GM19468 (cell line): ENCODE measurements around the gene ZNF682.
"Not testable (repeated sequence)": the region's sequence is repeated elsewhere in the genome, so short reads cannot be mapped to it uniquely, and the experiment has no call there.

Experiments
- ATAC-seq: cut with Tn5 transposase; IDR thresholded peaks from one replicate; pipeline ENCODE4 v1.9.1; 2021; ENCODE audit warnings: mild to moderate bottlenecking, moderate library complexity, moderate number of reproducible peaks; ENCODE audit not compliant: unreplicated experiment; ENCODE audit errors: extremely low read depth

Gene ZNF682

GRCh38 chr19:20039203-20039723 lies at the start of gene ZNF682:
ZNF682 (minus strand) TSS chr19:20039505; CDS start chr19:20039345, 160 bp downstream.
- ATAC-seq, result peak; percentile 83

- ATAC-seq, result not testable (repeated sequence)
These were observed 43.6 kb upstream of the ZNF682 start for GRCh38 chr19:20082876-20083275.

DNA sequence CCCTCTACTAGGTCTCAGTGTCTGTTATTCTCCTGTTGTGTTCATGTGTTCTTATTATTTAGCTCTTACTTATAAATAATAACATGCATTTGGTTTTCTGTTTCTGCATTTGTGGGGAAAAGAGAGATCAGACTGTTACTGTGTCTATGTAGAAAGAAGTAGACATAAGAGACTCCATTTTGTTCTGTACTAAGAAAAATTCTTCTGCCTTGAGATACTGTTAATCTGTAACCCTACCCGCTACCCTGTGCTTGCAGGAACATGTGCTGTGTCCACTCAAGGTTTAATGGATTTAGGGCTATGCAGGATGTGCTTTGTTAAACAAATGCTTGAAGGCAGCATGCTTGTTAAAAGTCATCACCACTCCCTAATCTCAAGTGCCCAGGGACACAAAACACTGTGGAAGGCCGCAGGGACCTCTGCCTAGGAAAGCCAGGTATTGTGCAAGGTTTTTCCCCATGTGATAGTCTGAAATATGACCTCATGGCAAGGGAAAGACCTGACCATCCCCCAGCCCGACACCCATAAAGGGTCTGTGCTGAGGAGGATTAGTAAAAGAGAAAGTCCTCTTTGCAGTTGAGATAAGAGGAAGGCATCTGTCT lies 43.0 kb upstream of the ZNF682 start:
- ATAC-seq, result not testable (repeated sequence)

DNA sequence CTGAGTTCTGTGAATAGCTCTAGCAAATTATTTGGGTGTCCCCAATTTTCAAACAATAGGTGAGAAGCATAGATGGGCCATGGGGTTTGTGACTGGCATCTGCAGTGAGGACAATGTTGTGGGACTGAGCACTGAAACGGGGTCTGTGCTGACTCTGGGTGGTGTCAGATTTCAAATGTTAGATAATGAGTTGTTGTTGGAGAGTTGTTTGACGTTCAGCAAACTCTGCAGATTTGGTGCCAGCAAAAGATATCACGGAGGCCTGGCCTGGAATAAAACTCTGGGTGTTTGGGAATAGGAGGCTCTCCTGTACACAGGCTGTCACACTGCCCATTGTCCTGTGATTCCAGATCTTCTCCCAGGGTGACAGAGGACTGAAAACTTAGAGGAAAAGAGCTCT lies 41.4 kb upstream of the ZNF682 start:
- no peak for ATAC-seq

GRCh38 chr19:20079476-20079875 lies 40.2 kb upstream of the ZNF682 start:
- ATAC-seq, result no peak

DNA sequence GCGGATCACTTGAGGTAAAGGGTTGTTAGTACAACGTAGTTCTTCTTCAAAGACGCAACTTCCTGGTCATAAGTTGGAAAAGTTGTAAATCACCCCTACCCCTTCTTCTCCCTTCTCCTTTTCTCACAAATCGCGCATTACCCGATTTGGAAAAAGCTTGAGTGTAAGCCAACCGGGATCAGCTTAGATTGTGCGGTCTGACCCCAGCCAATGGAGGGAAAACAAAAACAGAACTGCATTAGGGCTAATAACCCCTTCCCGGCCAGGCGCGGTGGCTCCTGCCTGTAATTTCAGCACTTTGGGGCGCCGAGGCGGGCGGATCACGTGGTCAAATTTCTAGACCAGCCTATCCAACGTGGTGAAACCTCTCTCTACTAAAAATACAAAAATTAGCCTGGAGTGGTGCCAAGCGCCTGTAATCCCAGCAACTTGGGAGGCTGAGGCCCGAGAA lies 39.3 kb upstream of the ZNF682 start:
- no peak for ATAC-seq

- ATAC-seq, result peak; percentile 73
These were observed 38.6 kb upstream of the ZNF682 start, which contains the start of gene ZNF90 for GRCh38 chr19:20077791-20078463. ZNF90 (plus strand) TSS chr19:20078000; CDS start chr19:20078133, 133 bp downstream.

DNA sequence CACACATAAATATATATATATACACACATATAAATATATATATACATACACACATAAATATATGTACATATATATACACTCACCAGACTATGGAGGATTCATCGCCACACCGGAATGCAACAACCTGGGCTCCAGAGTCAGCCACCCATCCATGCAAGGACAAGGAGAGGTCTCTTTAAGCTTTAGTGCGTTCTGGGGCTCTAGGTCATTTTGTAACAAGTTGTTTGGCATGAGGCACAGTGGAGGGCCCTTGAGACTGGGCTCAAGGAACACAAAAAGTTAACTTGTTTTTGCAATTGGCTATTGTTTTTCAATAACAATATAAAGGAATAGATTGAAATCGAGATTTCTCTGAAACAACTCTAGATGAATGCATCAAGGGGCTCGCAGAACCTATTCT lies 33.6 kb upstream of the ZNF682 start:
- no peak for ATAC-seq

DNA sequence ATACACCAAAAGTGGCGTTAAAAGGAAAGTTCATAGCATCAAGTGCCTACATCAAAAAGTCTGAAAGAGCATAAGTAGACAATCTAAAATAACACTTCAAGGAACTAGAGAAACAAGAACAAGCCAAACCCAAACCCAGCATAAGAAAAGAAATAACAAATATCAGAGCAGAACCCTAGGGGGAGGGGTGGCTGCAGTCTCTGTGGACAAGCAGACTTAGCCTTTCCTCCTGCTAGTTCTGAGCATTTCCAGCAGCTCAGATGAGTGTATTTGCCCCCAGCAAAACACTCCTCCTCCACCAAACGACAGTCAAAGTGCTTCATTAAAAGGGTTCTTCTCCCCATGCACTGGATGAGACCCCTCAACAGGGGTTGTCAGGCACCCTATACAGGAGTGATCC lies 31.4 kb upstream of the ZNF682 start:
- no peak for ATAC-seq

DNA sequence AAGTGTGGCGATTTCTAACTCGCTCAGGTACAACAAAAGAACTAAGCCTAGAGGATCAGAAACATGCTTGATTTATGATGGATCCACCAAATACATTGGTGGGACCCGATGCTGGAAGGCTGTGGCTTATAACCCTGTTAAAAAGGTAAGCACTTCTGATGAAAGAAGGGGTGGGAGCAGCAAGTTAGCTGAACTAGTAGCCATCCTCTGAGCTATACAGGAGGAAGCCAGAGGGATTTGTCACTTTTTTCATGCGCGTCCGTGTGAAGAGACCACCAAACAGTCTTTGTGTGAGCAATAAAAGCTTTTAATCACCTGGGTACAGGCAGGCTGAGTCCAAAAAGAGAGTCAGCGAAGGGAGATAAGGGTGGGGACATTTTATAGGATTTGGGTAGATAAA lies 29.3 kb upstream of the ZNF682 start:
- ATAC-seq, result not testable (repeated sequence)

GRCh38 chr19:20067943-20068342 lies 28.6 kb upstream of the ZNF682 start:
- ATAC-seq, result no peak

DNA sequence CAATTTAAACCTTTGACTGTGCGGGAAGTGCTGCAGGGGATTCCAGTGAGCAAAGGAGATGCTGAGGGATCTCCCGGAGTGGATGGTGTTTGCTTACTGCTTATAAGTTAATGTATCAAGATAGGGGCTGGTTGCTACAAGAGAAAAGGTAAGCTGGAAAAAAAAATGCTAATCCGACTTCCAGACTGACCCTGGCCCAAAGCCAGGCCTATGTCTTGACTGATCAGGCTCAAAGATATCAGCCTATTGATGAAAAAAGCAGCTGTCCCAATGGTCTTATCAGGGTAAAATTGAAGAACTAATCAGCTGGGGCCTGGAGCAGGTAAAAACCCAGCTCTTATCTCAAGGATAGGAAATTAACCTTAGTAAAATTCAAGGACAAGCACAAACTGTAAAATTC lies 27.6 kb upstream of the ZNF682 start:
- ATAC-seq, result no peak

- no peak for ATAC-seq
These were observed 21.0 kb upstream of the ZNF682 start for GRCh38 chr19:20060282-20060681.

DNA sequence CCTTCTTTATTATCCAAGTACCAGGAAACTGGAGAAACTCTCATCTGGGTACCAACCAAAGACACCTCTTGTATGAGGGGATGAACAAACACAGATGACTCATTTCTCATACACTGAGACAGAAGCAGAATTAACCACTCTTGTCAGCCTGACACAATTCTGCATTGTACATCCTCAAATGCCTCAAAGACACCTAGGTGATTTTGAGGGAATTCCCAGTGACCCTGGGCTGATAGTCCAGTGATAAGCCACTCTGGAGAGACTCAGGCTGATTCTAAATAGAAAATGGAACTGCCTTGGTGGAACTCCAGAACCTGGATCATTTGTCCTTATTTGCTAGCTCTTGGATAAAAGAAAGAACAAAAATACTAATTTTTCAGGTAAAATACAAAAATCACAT lies 19.4 kb upstream of the ZNF682 start:
- not testable (repeated sequence) for ATAC-seq

DNA sequence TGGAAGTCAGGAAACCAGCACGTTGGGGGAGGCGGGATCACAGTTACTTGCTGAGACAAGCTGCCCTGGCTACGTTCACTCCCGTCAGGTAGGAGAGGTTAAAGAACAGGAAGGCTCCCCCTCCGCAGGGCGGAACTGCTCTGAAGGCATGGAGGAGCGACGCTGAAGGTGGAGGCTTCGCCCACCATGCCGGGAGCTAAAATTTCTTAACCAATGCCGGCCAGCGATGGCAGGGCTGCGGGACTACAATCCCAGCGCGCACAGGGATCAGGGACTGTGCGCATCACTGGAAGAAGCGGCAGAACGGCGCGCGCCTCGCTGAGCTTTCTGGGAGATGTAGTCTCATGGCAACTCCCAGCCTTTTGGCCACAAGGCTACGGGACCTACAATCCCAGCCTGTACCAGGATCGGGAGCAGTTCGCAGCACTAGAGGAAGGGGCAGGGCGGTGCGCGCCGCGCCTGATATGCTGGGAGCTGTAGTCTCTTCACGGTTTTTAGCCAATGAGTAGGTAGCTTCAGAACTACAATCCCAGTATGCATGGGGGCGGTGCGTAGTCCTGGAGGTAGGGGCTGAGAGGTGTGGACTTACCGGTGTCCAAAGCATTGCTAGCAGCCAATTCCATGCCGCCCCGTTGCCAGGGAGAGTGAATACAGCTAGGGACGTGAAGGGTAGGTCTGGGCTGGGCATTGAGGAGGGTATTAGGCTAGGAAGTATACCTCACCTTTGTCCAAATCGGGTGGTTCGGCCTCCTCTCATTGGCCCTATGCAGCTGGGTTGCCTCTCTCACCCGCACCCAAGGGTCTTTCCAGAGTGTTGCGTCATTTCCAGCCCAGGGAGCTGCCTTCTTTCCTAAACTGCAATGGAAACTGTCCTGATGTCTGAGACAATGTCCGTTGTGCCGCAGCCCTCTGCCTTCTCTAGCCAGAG lies 12.8 kb upstream of the ZNF682 start:
- ATAC-seq, result peak; percentile 91

DNA sequence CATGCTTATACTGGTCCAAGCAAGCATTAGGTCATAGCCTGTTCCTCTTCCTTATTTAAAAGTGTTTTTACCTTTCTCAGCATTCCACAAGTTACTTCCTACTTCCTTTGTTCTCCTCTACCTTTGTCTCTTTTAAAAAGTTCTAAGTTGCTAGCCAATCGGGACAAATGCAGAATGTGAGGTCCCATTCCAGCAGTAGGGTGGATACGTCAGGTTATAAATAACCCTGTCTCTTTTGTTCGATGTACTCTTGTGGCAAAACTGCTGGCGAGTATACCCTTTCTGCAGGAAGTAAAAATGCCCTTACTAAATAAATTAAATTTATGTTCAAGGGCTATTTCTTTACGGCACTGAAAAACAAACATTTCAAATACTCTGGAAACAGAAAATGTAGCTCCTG lies 6.4 kb upstream of the ZNF682 start:
- not testable (repeated sequence) for ATAC-seq

DNA sequence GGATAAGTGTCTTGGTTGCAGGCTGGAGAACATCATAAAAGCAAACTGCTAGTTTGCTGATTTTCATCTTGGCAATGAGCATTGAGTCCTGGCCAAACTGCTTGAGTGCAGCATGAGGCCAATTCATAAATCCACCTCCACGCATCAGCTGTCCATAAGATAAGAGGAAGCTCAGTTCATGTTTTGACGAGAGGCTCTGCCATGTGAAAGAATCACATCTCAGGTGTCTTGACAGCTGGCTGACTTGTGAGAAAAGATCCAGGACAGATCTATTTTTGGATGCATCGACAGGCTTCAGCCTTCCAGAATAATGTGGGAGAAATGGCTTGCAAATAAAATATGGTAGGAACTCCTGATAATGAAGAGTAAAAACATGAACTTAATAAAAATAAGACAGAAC lies 5.4 kb upstream of the ZNF682 start:
- no peak for ATAC-seq

DNA sequence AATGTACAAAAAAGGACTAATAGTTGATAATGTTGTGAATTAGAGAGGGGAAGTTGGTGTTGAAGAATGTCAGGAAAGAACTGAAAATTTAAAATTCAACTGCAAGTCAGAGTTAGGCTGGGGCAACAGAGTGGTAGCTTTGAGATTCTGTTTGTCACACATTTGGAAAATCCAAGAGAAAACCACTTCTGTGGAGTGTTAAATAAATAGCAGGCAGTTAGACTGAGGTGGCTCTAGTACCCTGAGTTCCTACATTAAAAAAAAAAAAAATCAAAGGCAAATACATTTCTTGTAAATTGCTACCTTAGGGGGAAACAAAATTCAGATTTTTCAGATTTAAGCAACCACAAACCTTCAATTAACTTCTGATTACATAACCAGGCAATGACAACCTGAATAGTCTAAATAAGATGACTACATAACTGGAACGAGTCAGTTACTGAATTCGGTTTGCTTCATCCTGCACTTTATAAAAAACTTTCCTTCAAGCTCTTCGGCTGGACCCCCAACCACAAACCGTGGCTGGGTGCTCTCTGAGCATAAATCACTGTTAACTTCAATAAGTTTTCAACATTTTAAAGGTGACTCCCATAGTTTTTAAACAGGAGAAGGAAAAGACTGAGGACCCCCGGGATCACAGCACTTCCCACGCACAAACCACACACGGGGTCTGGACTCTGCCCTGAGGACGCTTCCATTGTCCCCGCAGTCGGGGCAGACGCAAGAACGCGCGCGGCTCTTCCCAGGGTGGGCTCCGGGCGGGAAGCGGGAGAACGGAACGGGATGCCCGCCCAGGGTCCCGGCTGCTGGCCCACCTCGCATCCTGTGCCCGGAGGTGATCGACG lies 725 bp downstream of the ZNF682 start:
- ATAC-seq, result no peak

GRCh38 chr19:20035935-20036334 lies 3.4 kb downstream of the ZNF682 start:
- no peak for ATAC-seq

DNA sequence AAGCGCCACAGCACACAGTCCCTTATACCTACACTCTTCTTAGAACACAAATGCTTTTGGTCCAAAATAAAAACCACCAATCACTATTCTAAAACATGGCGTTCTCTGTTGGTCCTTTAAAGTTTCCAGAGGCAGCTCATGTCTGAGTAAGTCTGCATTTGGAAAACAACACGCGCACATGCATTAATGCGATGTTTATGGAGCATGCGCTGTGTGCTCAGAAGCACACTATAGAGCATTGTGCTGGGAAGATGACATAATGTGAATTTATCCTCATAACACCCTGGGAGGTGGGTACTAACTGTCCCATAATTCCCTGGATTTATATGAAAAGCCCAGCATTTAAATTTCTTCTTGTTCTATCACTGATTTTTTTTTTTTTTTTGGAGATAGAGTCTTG lies 10.7 kb downstream of the ZNF682 start:
- ATAC-seq, result no peak
